ENCODE measurements around the gene ZNF605. TPM values are rescaled to one million over a fixed set of nuclear protein-coding genes. Genes with fewer than 3 reads are reported as not detected.

ZNF605 gene
- total and polyA plus RNA-seq, 2 experiments from 2014 or later = 8.2 to 13.3 TPM

GRCh38 chr12:132951649-132952048 is 4.5 kb downstream of the ZNF605 start:
- Histone ChIP-seq H3K9me3 (ENCODE audit: low read depth) (no peaks in the 10 kb centered on the region), H3K27ac (no peak overlapping the region), H3K27me3 (no peaks in the 10 kb centered on the region), H3K4me3 (no peak overlapping the region), H3K4me1 (ENCODE audit: low read depth) (peaks cover 3% of the 10 kb centered on the region), H3K36me3 (no peaks in the 10 kb centered on the region)
- TF ChIP-seq CTCF (IDR thresholded peaks at IDR 0.05; ENCODE audit: low read depth, low read length) = no peak
- no peak for DNase-seq (ENCODE audit: low read depth in 1 of 2, low spot score in 1 of 2)

GRCh38 chr12:132950844-132951535 is 5.1 kb downstream of the ZNF605 start:
- DNase-seq (ENCODE audit: low read depth in 1 of 2, low spot score in 1 of 2) = no peak
- H3K27ac ChIP-seq = no peak overlapping the region
- TF ChIP-seq CTCF (IDR thresholded peaks at IDR 0.05; ENCODE audit: low read depth, low read length) = no peak
- H3K9me3 ChIP-seq (ENCODE audit: low read depth) = no peaks in the 10 kb centered on the region
- no peak overlapping the region for H3K4me3 ChIP-seq
- no peaks in the 10 kb centered on the region for H3K36me3 ChIP-seq
- H3K27me3 ChIP-seq = no peaks in the 10 kb centered on the region
- peaks cover 3% of the 10 kb centered on the region for H3K4me1 ChIP-seq (ENCODE audit: low read depth)

- Histone ChIP-seq H3K4me1 (ENCODE audit: low read depth) (peaks cover 3% of the 10 kb centered on the region), H3K36me3 (no peaks in the 10 kb centered on the region), H3K9me3 (ENCODE audit: low read depth) (no peaks in the 10 kb centered on the region), H3K27ac (no peak overlapping the region), H3K27me3 (no peaks in the 10 kb centered on the region), H3K4me3 (no peak overlapping the region)
- no peak for DNase-seq (ENCODE audit: low read depth in 1 of 2, low spot score in 1 of 2)
- TF ChIP-seq CTCF (IDR thresholded peaks at IDR 0.05; ENCODE audit: low read depth, low read length) = no peak
These were observed 5.9 kb downstream of the ZNF605 start for GRCh38 chr12:132949936-132950837.

GRCh38 chr12:132948146-132949066 is 7.7 kb downstream of the ZNF605 start:
- no peaks in the 10 kb centered on the region for H3K9me3 ChIP-seq (ENCODE audit: low read depth)
- H3K27me3 ChIP-seq = no peaks in the 10 kb centered on the region
- DNase-seq (ENCODE audit: low read depth in 1 of 2, low spot score in 1 of 2) = no peak
- no peak overlapping the region for H3K4me3 ChIP-seq
- H3K36me3 ChIP-seq = peaks cover 12% of the 10 kb centered on the region
- no peaks in the 10 kb centered on the region for H3K4me1 ChIP-seq (ENCODE audit: low read depth)
- no peak overlapping the region for H3K27ac ChIP-seq
- no peak for TF ChIP-seq CTCF (IDR thresholded peaks at IDR 0.05; ENCODE audit: low read depth, low read length)

GRCh38 chr12:132946246-132946820 is 9.8 kb downstream of the ZNF605 start:
- Histone ChIP-seq H3K27ac (no peak overlapping the region), H3K36me3 (peaks cover 28% of the 10 kb centered on the region), H3K27me3 (no peaks in the 10 kb centered on the region), H3K9me3 (ENCODE audit: low read depth) (no peaks in the 10 kb centered on the region), H3K4me1 (ENCODE audit: low read depth) (no peaks in the 10 kb centered on the region), H3K4me3 (no peak overlapping the region)
- no peak for DNase-seq (ENCODE audit: low read depth in 1 of 2, low spot score in 1 of 2)
- no peak for TF ChIP-seq CTCF (IDR thresholded peaks at IDR 0.05; ENCODE audit: low read depth, low read length)
